Mesenchymal stem cell (in vitro differentiated cells and primary cell): ENCODE results near the gene NUTM2D.
A peak's percentile ranks its signal among the peaks of the same experiment; 100 is the strongest.
"Not testable (repeated sequence)": the region's sequence is repeated elsewhere in the genome, so short reads cannot be mapped to it uniquely, and the experiment has no call there.

Experiments
- DNase-seq: peaks from one replicate; pipeline ENCODE4 v3.0.0-alpha.2; 2013
- H2AFZ ChIP-seq: one replicate; pipeline ENCODE4 v1.6.1; 2013; ENCODE audit warnings: low read depth, mild to moderate bottlenecking, control low read depth, inconsistent platforms, low read length, moderate library complexity
- H2AK5ac ChIP-seq: 2 replicates; pipeline ENCODE4 v1.6.1; 2013; ENCODE audit warnings: low read length, moderate library complexity, mild to moderate bottlenecking, inconsistent platforms; ENCODE audit not compliant: severe bottlenecking
- H2BK120ac ChIP-seq: one replicate; pipeline ENCODE4 v1.6.1; 2013; ENCODE audit warnings: low read depth, mild to moderate bottlenecking, inconsistent platforms, low read length, moderate library complexity
- H2BK12ac ChIP-seq, 2 experiments: one replicate each; pipeline ENCODE4 v1.6.1; 2013; ENCODE audit warnings: inconsistent platforms in 2 of 2, low read length in 2 of 2, mild to moderate bottlenecking in 2 of 2, moderate library complexity in 2 of 2, control low read depth in 1 of 2
- H2BK15ac ChIP-seq: one replicate; pipeline ENCODE4 v1.6.1; 2013; ENCODE audit warnings: mild to moderate bottlenecking, low read depth, inconsistent platforms; ENCODE audit not compliant: poor library complexity, severe bottlenecking
- H2BK5ac ChIP-seq: 2 replicates; pipeline ENCODE4 v1.6.1; 2013; ENCODE audit warnings: low read depth, mild to moderate bottlenecking, low read length, control low read depth, inconsistent platforms; ENCODE audit not compliant: poor library complexity, severe bottlenecking
- H3K14ac ChIP-seq, 2 experiments: one replicate each; pipeline ENCODE4 v1.6.1; 2013; ENCODE audit warnings: inconsistent platforms in 2 of 2, low read length in 2 of 2, control low read depth in 1 of 2, mild to moderate bottlenecking in 1 of 2, moderate library complexity in 1 of 2
- H3K18ac ChIP-seq, 2 experiments: one replicate each; pipeline ENCODE4 v1.6.1; 2013; ENCODE audit warnings: inconsistent platforms in 2 of 2, low read length in 2 of 2, control low read depth in 1 of 2, low read depth in 1 of 2, mild to moderate bottlenecking in 1 of 2
- H3K23ac ChIP-seq, 2 experiments: one replicate each; pipeline ENCODE4 v1.6.1; 2013; ENCODE audit warnings: inconsistent platforms in 2 of 2, low read length in 2 of 2, mild to moderate bottlenecking in 2 of 2, moderate library complexity in 2 of 2, control low read depth in 1 of 2
- H3K27ac ChIP-seq: 2 replicates; pipeline ENCODE4 v1.5.1; 2013; ENCODE audit warnings: mild to moderate bottlenecking, moderate library complexity, low read length, control low read depth, inconsistent platforms; ENCODE audit not compliant: poor library complexity, severe bottlenecking
- H3K27me3 ChIP-seq, 2 experiments: 2 replicates each; pipeline versions ENCODE4 v1.6.1 to v1.7.0; 2013; ENCODE audit warnings: low read length in 2 of 2, mild to moderate bottlenecking in 2 of 2, moderate library complexity in 2 of 2, control low read depth in 1 of 2, inconsistent platforms in 1 of 2; ENCODE audit not compliant: control insufficient read depth in 1 of 2, insufficient read depth in 1 of 2
- H3K36me3 ChIP-seq, 2 experiments: 2 replicates each; pipeline versions ENCODE4 v1.6.1 to v1.7.0; 2013; ENCODE audit warnings: low read length in 2 of 2, control low read depth in 1 of 2, inconsistent platforms in 1 of 2, low read depth in 1 of 2, mild to moderate bottlenecking in 1 of 2; ENCODE audit not compliant: insufficient read depth in 2 of 2, control insufficient read depth in 1 of 2
- H3K4ac ChIP-seq, 2 experiments: one replicate each; pipeline ENCODE4 v1.6.1; 2013; ENCODE audit warnings: inconsistent platforms in 2 of 2, low read length in 2 of 2, mild to moderate bottlenecking in 2 of 2, moderate library complexity in 2 of 2, control low read depth in 1 of 2, low read depth in 1 of 2
- H3K4me1 ChIP-seq: 2 replicates; pipeline ENCODE4 v1.6.1; 2013; ENCODE audit warnings: low read depth, low read length, control low read depth; ENCODE audit not compliant: control insufficient read depth, insufficient read depth
- H3K4me2 ChIP-seq: 2 replicates; pipeline ENCODE4 v1.6.1; 2013; ENCODE audit warnings: low read length, mild to moderate bottlenecking, inconsistent platforms; ENCODE audit not compliant: poor library complexity, severe bottlenecking
- H3K4me3 ChIP-seq, 2 experiments: 2 replicates each; pipeline versions ENCODE4 v1.5.1 to v1.7.0; 2013; ENCODE audit warnings: low read length in 2 of 2, mild to moderate bottlenecking in 2 of 2, control low read depth in 1 of 2, low read depth in 1 of 2; ENCODE audit not compliant: insufficient read depth in 1 of 2
- H3K79me1 ChIP-seq: replicated peaks from 2 replicates; pipeline ENCODE4 v1.6.1; 2013; ENCODE audit warnings: mild to moderate bottlenecking, control low read depth, low read length, inconsistent platforms; ENCODE audit not compliant: poor library complexity, severe bottlenecking
- H3K9ac ChIP-seq: 2 replicates; pipeline ENCODE4 v1.7.0; 2013; ENCODE audit warnings: mild to moderate bottlenecking, low read length, moderate library complexity
- H3K9me3 ChIP-seq: 2 replicates; pipeline ENCODE4 v1.7.0; 2013; ENCODE audit warnings: mild to moderate bottlenecking, low read length; ENCODE audit not compliant: control insufficient read depth
- H4K8ac ChIP-seq: one replicate; pipeline ENCODE4 v1.6.1; 2013; ENCODE audit warnings: inconsistent platforms, mild to moderate bottlenecking, low read length, moderate library complexity
- H4K91ac ChIP-seq: one replicate; pipeline ENCODE4 v1.6.1; 2013; ENCODE audit warnings: mild to moderate bottlenecking, low read length, inconsistent platforms
- WGBS: methylation state at CpG from one replicate; pipeline ENCODE4 v1.1.7; 2013; ENCODE audit warnings: mixed read lengths; 5-methylcytosine and 5-hydroxymethylcytosine counted together

NUTM2D gene

DNA sequence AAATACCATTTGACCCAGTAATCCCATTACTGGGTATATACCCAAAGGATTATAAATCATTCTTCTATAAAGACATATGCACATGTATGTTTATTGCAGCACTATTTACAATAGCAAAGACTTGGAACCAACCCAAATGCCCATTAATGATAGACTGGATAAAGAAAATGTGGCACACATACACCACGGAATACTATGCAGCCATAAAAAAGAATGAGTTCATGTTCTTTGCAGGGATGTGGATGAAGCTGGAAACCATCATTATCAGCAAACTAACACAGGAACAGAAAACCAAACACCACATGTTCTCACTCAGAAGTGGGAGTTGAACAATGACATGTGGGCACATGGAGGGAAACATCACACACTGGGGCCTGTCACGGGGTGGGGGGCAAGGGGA, 7.4 kb upstream of the NUTM2D start:
- not testable (repeated sequence) for H3K18ac ChIP-seq, H3K23ac ChIP-seq, H2AFZ ChIP-seq, H3K36me3 ChIP-seq, H3K79me1 ChIP-seq, H3K14ac ChIP-seq, H2BK15ac ChIP-seq, H3K9ac ChIP-seq, H2BK120ac ChIP-seq, DNase-seq, H3K4me1 ChIP-seq, H2AK5ac ChIP-seq, H3K4me2 ChIP-seq, H4K8ac ChIP-seq, H3K4ac ChIP-seq, H3K27ac ChIP-seq, H3K27me3 ChIP-seq, H3K4me3 ChIP-seq, H2BK12ac ChIP-seq, H4K91ac ChIP-seq, H2BK5ac ChIP-seq, H3K9me3 ChIP-seq
- no CpG with 5 or more reads among the region's 2 CpGs for WGBS

GRCh38 chr10:87352825-87353224, 4.7 kb upstream of the NUTM2D start:
- H2BK5ac ChIP-seq, H3K9me3 ChIP-seq, H2AFZ ChIP-seq, H3K9ac ChIP-seq, H3K79me1 ChIP-seq, H2AK5ac ChIP-seq, H3K18ac ChIP-seq, H3K4ac ChIP-seq, H3K27ac ChIP-seq, H2BK15ac ChIP-seq, H3K27me3 ChIP-seq, H3K4me1 ChIP-seq, H3K14ac ChIP-seq, H3K4me2 ChIP-seq, H4K8ac ChIP-seq, H2BK120ac ChIP-seq, H3K23ac ChIP-seq, H3K4me3 ChIP-seq, H3K36me3 ChIP-seq, H4K91ac ChIP-seq, H2BK12ac ChIP-seq: not testable (repeated sequence)
- DNase-seq = peak; percentile 18
- no CpG with 5 or more reads among the region's 3 CpGs for WGBS

DNA sequence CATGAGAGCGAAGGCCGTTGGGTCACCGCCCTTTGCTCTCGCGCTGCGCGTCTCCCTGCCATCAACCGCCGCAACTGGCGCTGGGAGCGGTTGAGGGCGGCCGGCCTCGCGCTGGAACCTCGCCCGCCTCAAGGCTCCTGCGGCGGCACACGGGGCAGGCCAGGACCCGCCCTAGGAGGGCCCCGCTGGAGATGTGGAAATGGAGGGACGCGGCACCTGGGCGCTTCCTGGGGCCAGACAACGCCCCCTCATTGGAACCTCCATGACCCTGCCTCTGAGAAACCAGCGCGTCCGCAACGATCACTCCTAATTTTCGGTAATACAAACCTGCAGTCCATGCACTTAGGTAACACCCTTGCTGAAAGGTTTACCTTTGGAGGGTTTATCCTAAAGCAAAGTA, 2.4 kb upstream of the NUTM2D start:
- not testable (repeated sequence) for H3K79me1 ChIP-seq, H3K4me3 ChIP-seq, H3K4ac ChIP-seq, H3K14ac ChIP-seq, H4K8ac ChIP-seq, H3K18ac ChIP-seq, H2AK5ac ChIP-seq, H3K4me2 ChIP-seq, H3K27me3 ChIP-seq, H2BK120ac ChIP-seq, H3K23ac ChIP-seq, H2BK12ac ChIP-seq, H3K27ac ChIP-seq, H3K9me3 ChIP-seq, H3K4me1 ChIP-seq, DNase-seq, H2BK15ac ChIP-seq, H2BK5ac ChIP-seq, H3K9ac ChIP-seq, H2AFZ ChIP-seq, H4K91ac ChIP-seq, H3K36me3 ChIP-seq
- no CpG with 5 or more reads among the region's 31 CpGs for whole genome bisulfite sequencing

GRCh38 chr10:87358159-87358558, 615 bp downstream of the NUTM2D start:
- not testable (repeated sequence) for DNase-seq
- WGBS = no CpG with 5 or more reads among the region's 3 CpGs

More at GRCh38 chr10:87358159-87358558, 615 bp downstream of the NUTM2D start:
- not testable (repeated sequence) for H3K4me2 ChIP-seq, H3K14ac ChIP-seq, H2AFZ ChIP-seq, H2BK5ac ChIP-seq, H3K27me3 ChIP-seq, H2BK12ac ChIP-seq, H3K4me1 ChIP-seq, H3K4ac ChIP-seq, H3K4me3 ChIP-seq, H3K23ac ChIP-seq, H3K27ac ChIP-seq, H3K9ac ChIP-seq, H3K18ac ChIP-seq, H3K36me3 ChIP-seq, H4K8ac ChIP-seq, H3K79me1 ChIP-seq, H3K9me3 ChIP-seq, H2BK120ac ChIP-seq, H2BK15ac ChIP-seq, H2AK5ac ChIP-seq, H4K91ac ChIP-seq
